BE2C (cell line): ENCODE measurements around the gene RPS21.

Experiments used
- DNase-seq: peaks from one replicate; pipeline ENCODE4 v3.0.0-alpha.2; 2020
- H3K27me3 ChIP-seq: fragments of 250-450 bp; sonication (Bioruptor Pico); 2 replicates; pipeline ENCODE4 v1.5.1; 2020; ENCODE audit warnings: mild to moderate bottlenecking
- H3K36me3 ChIP-seq: fragments of 250-450 bp; sonication (Bioruptor Pico); 2 replicates; pipeline ENCODE4 v1.5.1; 2020; ENCODE audit warnings: mild to moderate bottlenecking
- H3K4me1 ChIP-seq: fragments of 250-450 bp; sonication (Bioruptor Pico); 2 replicates; pipeline ENCODE4 v1.5.1; 2020
- H3K4me3 ChIP-seq: 2 replicates; pipeline ENCODE4 v1.5.1; 2011; ENCODE audit warnings: low read depth, low read length
- H3K9me3 ChIP-seq: fragments of 250-450 bp; sonication (Bioruptor Pico); 2 replicates; pipeline ENCODE4 v1.5.1; 2020
- TF ChIP-seq, protein P1 (sequence below): IDR thresholded peaks from 2 replicates; pipeline ENCODE4 v1.5.1; 2012; ENCODE audit warnings: mild to moderate bottlenecking, low read depth, low read length

The RPS21 gene

DNA sequence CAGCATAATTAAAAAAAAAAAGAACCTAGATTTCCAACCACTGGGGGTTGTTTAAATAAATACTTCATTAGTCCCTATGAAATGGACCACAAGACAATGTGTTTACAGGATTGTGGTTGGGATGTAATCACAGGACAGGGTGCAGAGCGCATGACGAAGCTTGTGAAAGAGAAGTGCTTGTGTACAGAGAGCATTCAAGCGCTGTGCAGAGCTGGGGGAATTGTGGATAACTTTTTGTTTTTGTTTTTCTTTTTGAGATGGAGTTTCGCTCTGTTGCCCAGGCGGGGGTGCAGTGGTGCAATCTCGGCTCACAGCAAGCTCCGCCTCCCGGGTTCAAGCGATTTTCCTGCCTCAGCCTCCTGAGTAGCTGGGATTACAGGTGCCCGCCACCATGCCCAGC lies 42.1 kb upstream of the RPS21 start:
- TF ChIP-seq, protein P1, sequence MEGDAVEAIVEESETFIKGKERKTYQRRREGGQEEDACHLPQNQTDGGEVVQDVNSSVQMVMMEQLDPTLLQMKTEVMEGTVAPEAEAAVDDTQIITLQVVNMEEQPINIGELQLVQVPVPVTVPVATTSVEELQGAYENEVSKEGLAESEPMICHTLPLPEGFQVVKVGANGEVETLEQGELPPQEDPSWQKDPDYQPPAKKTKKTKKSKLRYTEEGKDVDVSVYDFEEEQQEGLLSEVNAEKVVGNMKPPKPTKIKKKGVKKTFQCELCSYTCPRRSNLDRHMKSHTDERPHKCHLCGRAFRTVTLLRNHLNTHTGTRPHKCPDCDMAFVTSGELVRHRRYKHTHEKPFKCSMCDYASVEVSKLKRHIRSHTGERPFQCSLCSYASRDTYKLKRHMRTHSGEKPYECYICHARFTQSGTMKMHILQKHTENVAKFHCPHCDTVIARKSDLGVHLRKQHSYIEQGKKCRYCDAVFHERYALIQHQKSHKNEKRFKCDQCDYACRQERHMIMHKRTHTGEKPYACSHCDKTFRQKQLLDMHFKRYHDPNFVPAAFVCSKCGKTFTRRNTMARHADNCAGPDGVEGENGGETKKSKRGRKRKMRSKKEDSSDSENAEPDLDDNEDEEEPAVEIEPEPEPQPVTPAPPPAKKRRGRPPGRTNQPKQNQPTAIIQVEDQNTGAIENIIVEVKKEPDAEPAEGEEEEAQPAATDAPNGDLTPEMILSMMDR, result no peak

DNA sequence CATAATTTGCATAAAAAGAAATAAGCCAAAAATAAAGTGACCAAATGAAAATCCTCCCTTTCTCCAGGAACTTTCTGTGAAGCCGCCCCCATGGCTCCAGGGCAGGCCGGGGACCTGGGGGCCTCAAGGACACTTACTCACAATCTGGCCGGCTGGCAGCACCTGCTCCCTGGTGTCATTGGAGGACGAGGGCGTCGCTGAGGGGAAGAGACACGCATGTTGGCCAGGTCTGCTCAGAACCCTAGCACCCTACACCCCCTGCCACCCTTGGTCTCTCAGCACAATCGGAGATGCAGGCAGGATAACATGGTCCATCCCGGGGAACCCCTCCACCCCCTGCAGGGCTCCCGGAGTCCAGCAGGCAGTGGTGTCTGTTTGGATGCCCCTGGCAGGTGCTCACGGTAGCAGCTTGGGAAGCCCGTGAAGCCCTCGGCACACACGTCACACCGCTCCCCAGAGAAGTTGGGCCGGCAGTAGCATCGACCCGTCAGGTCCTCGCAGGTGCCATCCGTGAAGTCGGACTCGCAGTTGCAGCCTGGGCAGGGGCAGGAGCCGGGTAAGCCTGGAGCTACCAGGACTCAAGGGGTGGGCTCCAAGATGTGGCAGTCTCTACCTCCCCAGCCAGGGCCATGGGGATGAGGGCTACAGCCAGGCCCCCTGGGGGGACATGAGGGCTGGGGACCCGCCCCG lies 41.1 kb upstream of the RPS21 start:
- Histone ChIP-seq H3K36me3 (no peaks in the 10 kb centered on the region), H3K4me1 (no peaks in the 10 kb centered on the region), H3K4me3 (no peak overlapping the region), H3K9me3 (no peaks in the 10 kb centered on the region), H3K27me3 (no peaks in the 10 kb centered on the region)
- no peak for DNase-seq
- TF ChIP-seq, protein P1, result no peak

More for the DNA sequence above, 42.1 kb upstream of the RPS21 start:
- Histone ChIP-seq H3K4me3 (no peak overlapping the region), H3K4me1 (no peaks in the 10 kb centered on the region), H3K36me3 (no peaks in the 10 kb centered on the region), H3K9me3 (no peaks in the 10 kb centered on the region), H3K27me3 (no peaks in the 10 kb centered on the region)
- no peak for DNase-seq

DNA sequence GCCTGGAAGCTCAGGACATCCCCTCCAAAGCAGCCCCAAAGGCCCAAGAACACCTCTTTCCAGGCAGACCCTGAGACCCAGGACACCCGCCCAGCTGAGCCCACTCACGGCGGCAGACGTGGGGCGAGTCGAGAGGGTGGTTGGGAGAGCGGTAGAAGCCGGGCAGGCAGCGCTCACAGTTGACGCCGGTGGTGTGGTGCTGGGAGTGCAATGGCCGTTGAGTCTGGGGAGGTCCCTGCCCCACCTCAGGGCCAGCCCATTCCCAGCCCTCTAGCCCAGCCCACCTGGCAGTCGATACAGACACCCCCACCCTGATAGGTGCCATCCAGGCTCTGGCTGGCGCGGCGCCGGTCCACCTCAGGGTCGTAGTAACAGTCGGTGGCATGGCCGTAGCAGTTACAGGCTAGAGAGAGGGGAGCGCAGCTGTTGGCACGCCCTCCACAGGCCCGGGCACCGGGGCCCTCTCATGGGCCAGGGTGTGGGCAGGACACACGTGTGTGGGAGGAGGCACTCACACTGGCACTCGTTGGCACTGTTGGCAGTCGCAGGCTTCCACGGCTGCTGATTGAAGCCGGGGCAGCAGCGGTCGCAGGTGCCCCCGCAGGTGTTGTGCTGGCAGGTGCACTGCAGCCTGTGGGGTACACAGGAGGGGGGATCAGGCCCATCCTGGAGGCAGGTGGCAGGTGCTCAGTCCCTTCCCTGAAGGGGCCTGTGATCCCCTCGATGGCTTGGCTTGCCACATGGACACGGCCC lies 40.3 kb upstream of the RPS21 start:
- DNase-seq, result no peak
- no peaks in the 10 kb centered on the region for H3K4me1 ChIP-seq
- H3K4me3 ChIP-seq, result no peak overlapping the region
- H3K27me3 ChIP-seq, result no peaks in the 10 kb centered on the region
- TF ChIP-seq, protein P1, result no peak
- H3K36me3 ChIP-seq, result no peaks in the 10 kb centered on the region
- no peaks in the 10 kb centered on the region for H3K9me3 ChIP-seq

DNA sequence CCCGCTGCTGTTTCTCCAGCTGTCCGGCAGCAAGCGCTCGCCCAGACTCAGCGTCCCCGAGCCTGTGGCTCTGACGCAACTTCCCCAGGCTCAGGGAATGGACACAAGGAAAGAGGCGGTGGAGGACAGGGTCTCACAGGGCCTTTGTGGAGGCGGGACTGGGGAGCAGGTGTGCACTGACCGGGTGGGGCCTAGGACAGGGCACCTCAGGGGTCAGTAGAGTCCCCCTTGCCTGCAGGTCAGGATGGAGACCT lies 39.8 kb upstream of the RPS21 start:
- DNase-seq, result no peak
- H3K4me3 ChIP-seq, result no peak overlapping the region
- H3K27me3 ChIP-seq, result no peaks in the 10 kb centered on the region
- H3K9me3 ChIP-seq, result no peaks in the 10 kb centered on the region
- H3K36me3 ChIP-seq, result no peaks in the 10 kb centered on the region
- no peaks in the 10 kb centered on the region for H3K4me1 ChIP-seq
- TF ChIP-seq, protein P1, result no peak

DNA sequence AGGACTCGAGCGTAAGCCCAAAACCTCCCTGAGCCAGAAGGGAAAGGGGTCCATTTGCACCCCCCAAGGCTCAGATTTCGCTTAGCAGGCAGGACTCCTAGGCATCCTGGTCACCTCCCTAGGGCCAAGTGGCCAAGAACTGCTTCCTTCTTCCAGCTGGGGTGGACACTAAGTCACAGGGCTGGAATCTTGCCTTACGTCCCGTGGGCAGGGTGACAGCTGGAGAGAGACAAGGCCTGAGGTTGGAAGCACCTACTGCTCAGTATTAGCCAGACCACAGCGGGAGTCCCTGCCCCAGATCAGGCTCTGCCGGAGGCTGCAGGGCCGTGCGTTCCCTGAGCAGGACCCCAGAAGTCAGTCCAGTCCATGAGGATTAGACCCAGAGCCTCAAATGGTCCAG lies 39.5 kb upstream of the RPS21 start:
- TF ChIP-seq, protein P1, result no peak
- H3K36me3 ChIP-seq, result no peaks in the 10 kb centered on the region
- peaks cover 1% of the 10 kb centered on the region for H3K4me1 ChIP-seq

DNA sequence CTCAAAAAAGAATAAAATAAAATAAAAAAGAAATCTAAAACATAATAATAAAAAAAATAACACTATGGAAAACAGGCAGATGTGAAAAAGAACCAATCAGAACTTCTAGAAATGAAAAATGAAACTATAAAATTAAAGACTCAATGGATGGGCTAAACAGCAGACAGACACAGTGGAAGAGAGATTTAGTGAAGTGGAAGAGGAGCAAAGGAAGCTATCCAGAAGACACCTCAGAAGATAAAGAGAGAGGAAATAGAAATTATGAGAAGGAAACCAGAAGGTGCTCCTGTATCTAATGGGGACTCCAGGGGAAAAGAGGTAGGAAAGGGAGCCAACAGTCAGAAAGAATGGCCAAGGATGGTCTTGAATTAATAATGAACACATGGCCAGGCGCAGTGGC lies 38.3 kb upstream of the RPS21 start:
- H3K36me3 ChIP-seq, result no peaks in the 10 kb centered on the region
- H3K9me3 ChIP-seq, result no peaks in the 10 kb centered on the region
- peaks cover 12% of the 10 kb centered on the region for H3K4me1 ChIP-seq
- H3K4me3 ChIP-seq, result no peak overlapping the region
- no peaks in the 10 kb centered on the region for H3K27me3 ChIP-seq
- TF ChIP-seq, protein P1, result no peak
- DNase-seq, result no peak

More for the DNA sequence above, 39.5 kb upstream of the RPS21 start:
- Histone ChIP-seq H3K27me3 (no peaks in the 10 kb centered on the region), H3K9me3 (no peaks in the 10 kb centered on the region), H3K4me3 (no peak overlapping the region)
- no peak for DNase-seq
